Hepatocyte (in vitro differentiated cells): ENCODE results near the gene CXCR6. TPM values are rescaled to one million over a fixed set of nuclear protein-coding genes. Genes with fewer than 3 reads are reported as not detected.

Experiments
- DNase-seq: peaks from one replicate; pipeline ENCODE4 v3.0.0-alpha.2; 2016; ENCODE audit warnings: low spot score
- H2AFZ ChIP-seq: fragments of 200-600 bp; sonication (generic); 2 replicates; pipeline ENCODE4 v1.6.0; 2016; ENCODE audit warnings: antibody characterized with exemption, mild to moderate bottlenecking
- H3K27ac ChIP-seq: fragments of 200-600 bp; sonication (generic); 2 replicates; pipeline ENCODE4 v1.5.1; 2016; ENCODE audit warnings: mild to moderate bottlenecking
- H3K27me3 ChIP-seq: fragments of 200-600 bp; sonication (generic); 2 replicates; pipeline ENCODE4 v1.6.1; 2016
- H3K36me3 ChIP-seq: fragments of 200-600 bp; sonication (generic); replicated peaks from 2 replicates; pipeline ENCODE4 v1.5.1; 2016; ENCODE audit warnings: low read depth; ENCODE audit not compliant: insufficient read depth
- H3K4me1 ChIP-seq: fragments of 200-600 bp; sonication (generic); 2 replicates; pipeline ENCODE4 v1.5.1; 2016; ENCODE audit warnings: mild to moderate bottlenecking, moderate library complexity; ENCODE audit not compliant: insufficient read depth
- H3K4me2 ChIP-seq: fragments of 200-600 bp; sonication (generic); 2 replicates; pipeline ENCODE4 v1.6.0; 2016
- H3K4me3 ChIP-seq: fragments of 200-600 bp; sonication (generic); 2 replicates; pipeline ENCODE4 v1.5.1; 2016; ENCODE audit warnings: mild to moderate bottlenecking
- H3K79me2 ChIP-seq: fragments of 200-600 bp; sonication (generic); 2 replicates; pipeline ENCODE4 v1.6.0; 2017; ENCODE audit warnings: mild to moderate bottlenecking
- H3K9me2 ChIP-seq: fragments of 200-600 bp; sonication (generic); replicated peaks from 2 replicates; pipeline ENCODE4 v1.6.0; 2017; ENCODE audit warnings: mild to moderate bottlenecking; ENCODE audit not compliant: insufficient read depth
- H3K9me3 ChIP-seq: fragments of 200-600 bp; sonication (generic); 2 replicates; pipeline ENCODE4 v1.5.1; 2016; ENCODE audit warnings: low read depth, mild to moderate bottlenecking
- H4K20me1 ChIP-seq: fragments of 200-600 bp; sonication (generic); 2 replicates; pipeline ENCODE4 v1.6.0; 2016; ENCODE audit warnings: mild to moderate bottlenecking; ENCODE audit not compliant: insufficient read depth, poor library complexity, severe bottlenecking
- EZH2 ChIP-seq: fragments of 200-600 bp; sonication (generic); IDR thresholded peaks from 2 replicates; pipeline ENCODE4 v1.6.1; 2016; ENCODE audit warnings: antibody characterized with exemption, mild to moderate bottlenecking, borderline replicate concordance
- EZH2phosphoT487 ChIP-seq: fragments of 200-600 bp; sonication (generic); IDR thresholded peaks from one replicate; pipeline ENCODE4 v1.6.1; 2018; ENCODE audit warnings: antibody characterized with exemption, mild to moderate bottlenecking, low read depth, moderate library complexity; ENCODE audit not compliant: unreplicated experiment, severe bottlenecking
- WGBS: methylation state at CpG from one replicate; pipeline ENCODE4 v1.1.6; 2016; ENCODE audit warnings: low lambda C conversion rate; ENCODE audit errors: missing lambda C conversion rate; 5-methylcytosine and 5-hydroxymethylcytosine counted together
- polyA plus RNA-seq: library from polyadenylated mRNA; unstranded; fragments of >200 nt; fragmentation: Nextera tagmentation; extraction: Ambion mirVana; gene quantifications from 2 replicates; pipeline ENCODE4 v1.2.1, GENCODE V29; 2016
- total RNA-seq: library from RNA; depleted of rRNA; stranded (reverse); fragments of >200 nt; gene quantifications from 2 replicates; pipeline ENCODE4 v1.2.3, GENCODE V29; 2014
- TF ChIP-seq, protein P1 (sequence below): fragments of 200-600 bp; sonication (generic); IDR thresholded peaks from 2 replicates; pipeline ENCODE4 v1.5.1; 2016; ENCODE audit warnings: antibody characterized with exemption, mild to moderate bottlenecking; ENCODE audit not compliant: poor library complexity

Gene CXCR6
- total and polyA plus RNA-seq, 2 experiments from 2014 or later = 0.33 TPM; not detected in 1

GRCh38 chr3:45915518-45916231, 27.6 kb upstream of the CXCR6 start:
- H2AFZ ChIP-seq = no peak overlapping the region
- 54% methylated on average over 13 of the region's 13 CpGs for WGBS
- no peak overlapping the region for H3K4me3 ChIP-seq

GRCh38 chr3:45917146-45917898, 25.9 kb upstream of the CXCR6 start:
- Histone ChIP-seq H3K36me3 (no peaks in the 10 kb centered on the region), H3K4me1 (no peaks in the 10 kb centered on the region), H4K20me1 (no peaks in the 10 kb centered on the region), H3K4me2 (no peak overlapping the region), H3K9me3 (no peaks in the 10 kb centered on the region), H3K27ac (no peak overlapping the region), H3K4me3 (no peak overlapping the region), H3K27me3 (no peaks in the 10 kb centered on the region), H3K79me2 (no peaks in the 10 kb centered on the region), H2AFZ (no peak overlapping the region), H3K9me2 (no peaks in the 10 kb centered on the region)
- TF ChIP-seq EZH2phosphoT487 = no peak
- no peak for TF ChIP-seq EZH2
- TF ChIP-seq, protein P1, sequence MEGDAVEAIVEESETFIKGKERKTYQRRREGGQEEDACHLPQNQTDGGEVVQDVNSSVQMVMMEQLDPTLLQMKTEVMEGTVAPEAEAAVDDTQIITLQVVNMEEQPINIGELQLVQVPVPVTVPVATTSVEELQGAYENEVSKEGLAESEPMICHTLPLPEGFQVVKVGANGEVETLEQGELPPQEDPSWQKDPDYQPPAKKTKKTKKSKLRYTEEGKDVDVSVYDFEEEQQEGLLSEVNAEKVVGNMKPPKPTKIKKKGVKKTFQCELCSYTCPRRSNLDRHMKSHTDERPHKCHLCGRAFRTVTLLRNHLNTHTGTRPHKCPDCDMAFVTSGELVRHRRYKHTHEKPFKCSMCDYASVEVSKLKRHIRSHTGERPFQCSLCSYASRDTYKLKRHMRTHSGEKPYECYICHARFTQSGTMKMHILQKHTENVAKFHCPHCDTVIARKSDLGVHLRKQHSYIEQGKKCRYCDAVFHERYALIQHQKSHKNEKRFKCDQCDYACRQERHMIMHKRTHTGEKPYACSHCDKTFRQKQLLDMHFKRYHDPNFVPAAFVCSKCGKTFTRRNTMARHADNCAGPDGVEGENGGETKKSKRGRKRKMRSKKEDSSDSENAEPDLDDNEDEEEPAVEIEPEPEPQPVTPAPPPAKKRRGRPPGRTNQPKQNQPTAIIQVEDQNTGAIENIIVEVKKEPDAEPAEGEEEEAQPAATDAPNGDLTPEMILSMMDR = no peak
- WGBS = 85% methylated on average over 6 of the region's 6 CpGs
- no peak for DNase-seq

More at GRCh38 chr3:45915518-45916231, 27.6 kb upstream of the CXCR6 start:
- peak; percentile 59 for DNase-seq
- Histone ChIP-seq H3K79me2 (no peaks in the 10 kb centered on the region), H3K4me1 (no peaks in the 10 kb centered on the region), H3K27me3 (no peaks in the 10 kb centered on the region), H3K9me2 (no peaks in the 10 kb centered on the region), H4K20me1 (no peaks in the 10 kb centered on the region), H3K27ac (no peak overlapping the region), H3K9me3 (no peaks in the 10 kb centered on the region), H3K36me3 (no peaks in the 10 kb centered on the region), H3K4me2 (no peak overlapping the region)
- TF ChIP-seq EZH2phosphoT487 (no peak), EZH2 (no peak)
- TF ChIP-seq, protein P1 = no peak

GRCh38 chr3:45921158-45922038, 21.9 kb upstream of the CXCR6 start:
- 85% methylated on average over 14 of the region's 14 CpGs for WGBS
- no peak overlapping the region for H3K27ac ChIP-seq
- TF ChIP-seq EZH2phosphoT487 (no peak), EZH2 (no peak)
- TF ChIP-seq, protein P1 = no peak

More at GRCh38 chr3:45921158-45922038, 21.9 kb upstream of the CXCR6 start:
- H3K27me3 ChIP-seq = no peaks in the 10 kb centered on the region
- no peak overlapping the region for H3K4me2 ChIP-seq
- no peaks in the 10 kb centered on the region for H3K9me2 ChIP-seq
- no peaks in the 10 kb centered on the region for H3K36me3 ChIP-seq
- H2AFZ ChIP-seq = no peak overlapping the region
- no peaks in the 10 kb centered on the region for H3K9me3 ChIP-seq
- H3K79me2 ChIP-seq = no peaks in the 10 kb centered on the region
- H3K4me3 ChIP-seq = no peak overlapping the region
- no peaks in the 10 kb centered on the region for H3K4me1 ChIP-seq
- H4K20me1 ChIP-seq = no peaks in the 10 kb centered on the region
- no peak for DNase-seq
